Measurements from ENCODE around the gene C5orf15. TPM values are rescaled to one million over a fixed set of nuclear protein-coding genes. Genes with fewer than 3 reads are reported as not detected.

Gene C5orf15
- total RNA-seq, 2 experiments from 2014 or later: 24.7 to 30.8 TPM

- CTCF ChIA-PET: interaction anchor here (0.6 kb wide), 1 partner anchor 13 kb away, joined by 6 read pairs; no protein-coding TSS in a partner anchor
- POLR2A ChIA-PET: no interaction called here
Observed at GRCh38 chr5:133932441-133933168, 35.8 kb downstream of the C5orf15 start.

GRCh38 chr5:133931546-133931945 is 36.9 kb downstream of the C5orf15 start:
- ChIA-PET POLR2A (no interaction called here), CTCF (interaction anchor here (1.1 kb wide), 1 partner anchor 394 kb away, joined by 3 read pairs; no protein-coding TSS in a partner anchor)

- ChIA-PET POLR2A (interaction anchor here (1.8 kb wide), 1 partner anchor 73 kb away, joined by 9 read pairs; no protein-coding TSS in a partner anchor), CTCF (interaction anchor here (1.1 to 1.6 kb wide), 3 partner anchors 11 to 394 kb away, joined by 3 read pairs; no protein-coding TSS in a partner anchor)
Observed at GRCh38 chr5:133930813-133931090, 37.7 kb downstream of the C5orf15 start.

- ChIA-PET POLR2A (interaction anchor here (1.8 kb wide), 1 partner anchor 73 kb away, joined by 9 read pairs; no protein-coding TSS in a partner anchor), CTCF (interaction anchor here (0.5 to 1.6 kb wide), 3 partner anchors 11 to 61 kb away, joined by 3 read pairs; no protein-coding TSS in a partner anchor)
Observed at GRCh38 chr5:133930061-133930812, 38.2 kb downstream of the C5orf15 start.

DNA sequence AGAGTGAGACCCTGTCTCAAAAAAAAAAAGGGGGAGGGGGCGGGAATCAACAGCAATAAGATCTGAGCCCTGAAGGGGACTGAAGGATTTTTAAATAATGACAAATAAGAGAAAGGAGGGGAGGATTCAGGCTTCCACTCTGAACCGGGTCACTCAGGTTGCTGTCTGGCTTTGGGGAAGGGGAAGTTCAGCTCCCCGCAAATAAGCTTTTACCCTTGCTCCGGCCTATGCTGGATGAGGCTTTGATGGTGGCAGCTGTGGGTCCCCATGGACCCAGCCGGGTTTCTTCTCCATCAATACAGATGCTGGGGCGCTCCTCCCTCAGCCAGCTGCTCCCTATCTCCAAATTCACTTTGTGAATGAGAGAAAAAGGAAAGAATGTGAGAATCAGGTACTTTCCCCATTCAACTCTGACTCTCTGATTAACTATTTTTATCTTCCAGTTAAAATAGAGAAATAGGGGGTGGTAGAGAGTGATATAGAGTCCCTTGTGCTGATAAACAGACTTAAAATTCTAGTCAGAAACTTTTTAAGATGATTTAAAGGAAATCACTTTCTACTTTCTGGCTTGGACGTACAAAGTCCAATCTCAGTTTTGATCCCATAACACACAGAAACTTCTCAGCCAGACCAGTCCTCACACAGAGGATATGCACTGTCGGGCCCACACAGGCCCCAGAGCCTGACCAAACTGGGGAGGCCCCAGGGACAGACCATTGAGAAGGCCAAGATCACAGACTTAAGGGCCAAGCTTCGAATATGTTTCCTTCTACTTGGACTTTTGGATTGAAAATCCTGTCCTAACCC is 39.6 kb downstream of the C5orf15 start:
- CTCF ChIA-PET: no interaction called here
- POLR2A ChIA-PET: no interaction called here

DNA sequence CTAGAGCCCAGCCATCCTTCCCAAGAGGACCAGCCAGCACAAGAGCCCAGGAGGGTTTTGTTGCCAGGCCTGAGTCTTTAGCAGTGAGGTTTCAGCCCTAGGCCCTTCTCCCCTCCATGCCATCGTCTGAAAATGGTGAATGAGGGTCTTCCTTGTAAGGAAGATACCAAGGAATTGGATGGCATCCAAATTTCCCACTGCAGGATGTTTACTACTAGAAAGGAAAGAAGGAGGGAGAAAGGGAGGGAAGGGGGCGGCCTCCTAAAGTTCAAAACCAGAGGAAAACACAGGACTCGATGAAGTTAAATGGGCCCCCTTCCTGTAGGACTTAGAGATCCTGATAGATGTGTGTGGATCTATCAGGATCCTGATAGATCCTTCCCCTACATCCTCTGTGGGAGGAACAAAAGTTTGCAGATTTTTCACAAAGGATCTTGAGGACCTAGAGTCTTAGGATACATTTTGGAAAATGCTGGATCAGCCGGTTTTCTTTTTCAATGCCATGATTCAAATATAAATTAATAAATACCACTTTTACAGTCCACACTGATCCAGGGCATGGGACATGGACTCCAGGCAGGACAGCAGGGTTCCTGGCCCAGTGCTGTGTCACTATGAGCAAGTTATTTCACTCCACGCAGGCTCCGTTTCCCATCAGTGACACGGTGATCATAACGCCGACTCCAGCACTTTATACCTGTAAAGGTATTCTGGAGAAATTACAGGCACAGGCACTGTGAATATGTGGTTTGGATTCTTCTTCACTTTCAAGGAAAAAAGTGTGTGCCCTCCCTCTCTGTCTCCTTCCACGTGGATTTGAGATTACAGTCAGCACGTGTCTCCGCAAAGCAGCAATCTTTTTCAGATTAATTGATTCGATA is 40.9 kb downstream of the C5orf15 start:
- ChIA-PET POLR2A (no interaction called here), CTCF (no interaction called here)

DNA sequence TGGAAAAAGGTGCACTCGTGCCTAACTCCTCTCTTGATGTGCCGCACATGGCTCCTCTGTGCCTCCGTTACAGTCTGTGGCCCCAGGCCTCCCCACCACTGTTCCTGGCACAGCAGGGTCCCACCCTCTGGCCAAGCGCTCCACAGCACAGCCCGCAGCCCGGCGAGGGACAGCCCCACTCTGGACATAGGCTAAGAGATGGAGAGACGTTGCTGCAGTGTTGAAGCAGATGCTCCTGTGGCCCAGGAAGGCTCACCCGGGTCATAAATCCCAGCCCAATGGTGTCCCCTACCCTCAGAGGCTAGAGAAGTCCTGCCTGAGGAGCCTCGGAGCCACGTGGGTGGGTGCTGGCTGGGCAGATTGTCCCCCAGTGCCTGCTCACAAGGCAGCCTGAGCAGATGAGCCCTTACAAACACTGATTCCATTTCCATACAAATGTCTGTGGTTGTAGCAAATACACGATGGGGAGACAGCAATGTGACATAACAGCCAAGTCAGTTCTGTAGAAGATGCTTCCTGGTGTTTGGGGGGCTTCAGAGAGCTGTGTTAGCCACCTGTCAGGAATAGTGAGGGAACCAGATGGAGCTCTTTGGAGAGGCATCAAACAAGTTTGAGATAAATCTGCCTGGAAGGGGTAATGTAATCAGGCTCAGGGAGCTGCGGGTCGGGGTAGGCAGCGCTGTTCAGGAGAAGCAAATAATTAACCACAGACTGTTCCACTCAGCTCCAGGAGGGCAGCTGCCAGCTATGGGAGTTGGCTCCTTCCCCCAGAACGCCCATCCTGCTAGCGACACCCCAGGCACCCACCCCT is 41.7 kb downstream of the C5orf15 start:
- CTCF ChIA-PET: no interaction called here

GRCh38 chr5:133925866-133926488 is 42.4 kb downstream of the C5orf15 start:
- ChIA-PET CTCF (no interaction called here), POLR2A (no interaction called here)

More for the DNA sequence above, 41.7 kb downstream of the C5orf15 start:
- POLR2A ChIA-PET: no interaction called here

GRCh38 chr5:133925269-133925668 is 43.2 kb downstream of the C5orf15 start:
- ChIA-PET POLR2A (no interaction called here), CTCF (no interaction called here)

DNA sequence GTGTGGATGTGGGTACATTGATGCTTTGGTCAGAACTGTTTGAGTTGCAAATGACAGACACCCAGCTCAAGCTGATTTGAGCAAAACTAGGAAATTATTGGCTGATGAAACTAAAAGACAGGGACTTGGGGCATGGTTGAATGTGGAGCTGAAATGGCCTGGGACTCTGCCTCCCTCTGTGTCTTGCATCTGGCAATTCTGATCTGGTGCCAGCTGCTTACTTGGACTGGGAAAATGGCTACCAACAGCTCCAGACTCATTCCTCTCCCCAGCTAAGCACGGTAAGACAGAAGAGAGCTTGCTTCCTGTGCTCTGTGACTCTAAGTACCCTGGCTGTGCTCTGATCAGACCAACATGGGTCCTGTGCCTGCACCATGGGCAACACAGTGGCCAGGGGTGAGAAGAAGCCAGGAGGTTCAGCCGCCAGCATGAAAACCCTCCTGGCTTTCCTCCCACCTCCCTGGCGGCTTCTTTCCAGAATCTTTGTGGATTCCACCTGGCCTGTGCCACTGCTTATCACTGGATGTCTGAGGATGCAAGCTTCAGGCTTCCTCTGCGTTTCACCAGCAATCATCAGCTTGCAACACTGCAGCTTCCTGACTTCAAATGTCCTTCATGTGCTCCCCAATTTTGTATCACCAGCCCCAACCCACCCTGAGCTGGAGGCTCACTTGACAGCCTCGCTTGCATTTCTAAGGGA is 44.1 kb downstream of the C5orf15 start:
- CTCF ChIA-PET: no interaction called here

DNA sequence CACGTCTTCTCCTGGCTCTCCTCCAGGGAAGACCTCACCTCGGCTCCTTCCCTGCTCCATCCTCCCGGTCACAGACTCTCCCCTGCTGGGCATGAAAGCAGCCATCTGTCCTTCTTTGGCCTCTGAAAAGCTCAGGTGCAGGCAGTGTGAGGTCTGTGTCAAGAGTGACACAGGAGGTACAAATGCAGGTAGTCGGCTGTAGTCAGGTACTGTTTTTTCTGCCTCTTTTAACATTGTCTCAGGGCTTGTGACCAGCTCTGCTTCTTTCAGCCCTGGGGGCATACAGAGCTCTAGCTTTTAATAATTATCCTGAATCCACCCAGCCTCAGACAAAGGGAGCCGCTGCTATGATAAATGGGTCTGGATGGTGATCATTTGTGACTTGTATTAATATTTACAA is 46.4 kb downstream of the C5orf15 start:
- POLR2A ChIA-PET: no interaction called here
- CTCF ChIA-PET: no interaction called here

More for the DNA sequence above, 44.1 kb downstream of the C5orf15 start:
- POLR2A ChIA-PET: no interaction called here

- ChIA-PET POLR2A (no interaction called here), CTCF (no interaction called here)
Observed at GRCh38 chr5:133921069-133921468, 47.4 kb downstream of the C5orf15 start.

DNA sequence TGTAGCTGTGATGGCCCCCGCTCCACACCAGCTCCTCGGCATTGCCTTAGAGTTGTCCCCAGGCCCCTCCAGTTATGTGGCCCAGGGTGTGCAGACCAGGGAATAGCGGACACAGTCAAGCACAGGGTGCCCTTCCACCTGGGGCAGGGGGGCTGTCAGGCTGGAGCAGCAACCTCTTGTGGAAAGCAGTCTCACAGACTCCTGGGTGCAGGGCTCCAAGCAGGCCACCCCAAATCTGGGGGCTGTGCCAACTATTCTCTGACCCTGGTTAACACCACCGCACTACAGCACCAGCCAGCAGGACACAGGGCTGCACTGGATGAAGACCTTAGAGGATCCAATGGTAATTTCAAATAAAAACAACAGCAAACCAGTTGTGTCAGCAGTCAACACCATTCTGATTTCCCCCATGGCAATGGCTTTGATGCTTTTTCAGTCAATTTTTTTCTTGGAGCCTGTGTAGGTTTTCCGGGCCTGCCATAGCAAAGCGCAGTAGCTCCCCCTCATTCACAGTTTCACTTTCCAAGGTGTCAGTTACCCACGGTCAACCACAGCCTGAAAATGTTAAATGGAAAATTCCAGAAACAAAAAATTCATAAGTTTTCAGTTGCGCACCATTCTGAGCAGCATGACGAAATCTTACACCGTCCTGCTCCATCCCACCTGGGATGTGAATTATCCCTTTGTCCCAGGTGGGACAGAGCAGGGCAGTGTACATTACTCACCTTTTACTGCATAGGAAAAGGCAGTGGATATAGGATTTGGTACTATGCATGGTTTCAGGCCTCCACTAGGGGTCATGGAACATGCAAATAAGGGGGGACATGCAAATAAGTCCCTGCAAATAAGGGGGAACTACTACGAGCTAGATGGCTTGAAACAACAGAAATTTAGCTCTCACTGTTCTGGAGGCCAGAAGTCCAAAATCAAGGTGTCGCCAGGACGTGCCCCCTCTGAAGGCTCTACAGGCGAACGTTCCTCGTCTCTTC is 49.0 kb downstream of the C5orf15 start:
- CTCF ChIA-PET: interaction anchor here (1.2 kb wide), 1 partner anchor 11 kb away, joined by 3 read pairs; no protein-coding TSS in a partner anchor
- POLR2A ChIA-PET: no interaction called here

GRCh38 chr5:133918731-133919130 is 49.7 kb downstream of the C5orf15 start:
- ChIA-PET POLR2A (no interaction called here), CTCF (no interaction called here)

DNA sequence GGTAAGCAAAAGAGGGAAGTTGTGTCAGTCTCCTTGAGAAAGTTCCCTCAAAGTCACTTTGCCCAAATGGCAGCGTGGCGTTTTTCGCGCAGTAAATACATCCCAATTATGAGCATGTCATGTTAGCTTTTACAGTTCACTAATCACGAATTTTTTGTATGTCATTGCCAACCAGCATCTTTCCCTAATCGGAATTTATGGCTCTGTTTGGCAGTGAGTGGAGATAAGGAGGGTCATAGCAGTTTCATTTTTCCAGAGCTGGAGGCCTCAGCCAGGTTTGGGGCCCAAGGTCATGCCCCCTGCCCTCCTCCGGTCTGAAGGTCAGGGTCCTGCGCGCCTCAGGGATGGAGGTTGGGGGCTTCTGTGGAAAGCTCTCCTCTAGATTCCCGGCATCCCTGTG is 50.1 kb downstream of the C5orf15 start:
- POLR2A ChIA-PET: no interaction called here
- CTCF ChIA-PET: no interaction called here

GRCh38 chr5:133917785-133918184 is 50.6 kb downstream of the C5orf15 start:
- ChIA-PET CTCF (no interaction called here), POLR2A (no interaction called here)

Data from activated CD8-positive, alpha-beta memory T cell treated with anti-CD3 and anti-CD28 coated beads for 36 hours (primary cell).